ENCODE measurements around the gene NUDT13. TPM values are rescaled to one million over a fixed set of nuclear protein-coding genes. Genes with fewer than 3 reads are reported as not detected.

Gene NUDT13
- total and polyA plus RNA-seq, 2 of the 8 experiments (the other 6 are each of a cell fraction or from before 2014, with no cell fraction given) = 1.5 to 1.9 TPM

DNA sequence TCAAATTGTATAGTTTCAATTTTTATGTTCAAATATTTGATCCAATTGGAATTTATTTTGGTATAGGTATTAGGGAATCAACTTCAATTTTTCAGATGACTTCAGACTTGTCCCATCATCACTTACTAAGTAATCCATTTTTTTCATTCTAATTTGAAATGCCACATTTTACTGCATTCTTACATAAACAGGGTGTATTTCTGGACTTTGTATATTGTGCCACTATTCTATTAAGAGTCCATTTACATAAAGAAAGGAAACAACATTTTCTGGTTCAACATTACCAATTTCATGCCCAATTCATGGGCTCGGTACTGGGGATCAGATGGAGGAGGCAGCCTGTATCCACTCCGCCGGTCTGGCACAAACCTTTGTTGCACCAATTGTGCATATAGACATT, 41.8 kb downstream of the NUDT13 start:
- no peak for FAIRE-seq
- WGBS, 2 experiments (ENCODE audit: extremely low coverage in 1 of 2, insufficient coverage in 1 of 2, insufficient read length in 1 of 2, insufficient replicate concordance in 2 of 2, low coverage in 1 of 2, low lambda C conversion rate in 2 of 2, missing lambda C conversion rate in 1 of 2) = 98% methylated on average over 3 of the region's 3 CpGs; no CpG with 5 or more reads in 1 of the 2 experiments
- CTCF ChIA-PET (ENCODE audit: partially characterized antibody) = interaction anchor here (0.6 to 1.0 kb wide), 3 partner anchors 42 to 90 kb away, joined by 3 to 5 read pairs (median 4); partner anchors contain the start of gene NUDT13
- TF ChIP-seq ZNF274 (IDR thresholded peaks at IDR 0.05; ENCODE audit: borderline replicate concordance, extremely low read depth, low read length) = no peak
- TF ChIP-seq HDAC2 (IDR thresholded peaks at IDR 0.05; ENCODE audit: borderline replicate concordance in 1 of 2, low read depth in 2 of 2, low read length in 2 of 2) = no peak
- no peak for TF ChIP-seq MAFK (IDR thresholded peaks at IDR 0.05; ENCODE audit: low read depth, low read length)
- no peak for TF ChIP-seq POLR2AphosphoS5 (IDR thresholded peaks at IDR 0.05; ENCODE audit: low read depth, low read length)
- no peak for TF ChIP-seq RFX5 (IDR thresholded peaks at IDR 0.05; ENCODE audit: borderline replicate concordance, low read depth, low read length)
- TF ChIP-seq EZH2 (IDR thresholded peaks at IDR 0.05; ENCODE audit: low read depth, low read length, severe bottlenecking) = no peak
- no peak for TF ChIP-seq JUND (IDR thresholded peaks at IDR 0.05; ENCODE audit: low read length)
- TF ChIP-seq POU5F1 (IDR thresholded peaks at IDR 0.05; ENCODE audit: low read depth, low read length) = no peak
- no peak for TF ChIP-seq SP2 (IDR thresholded peaks at IDR 0.05; ENCODE audit: low read length)
- TF ChIP-seq RAD21 (IDR thresholded peaks at IDR 0.05 in 1 of 2, conservative IDR thresholded peaks at IDR 0.05 in 1 of 2; ENCODE audit: low read depth in 2 of 2, low read length in 2 of 2) = no peak
- no peak for TF ChIP-seq TAF1 (IDR thresholded peaks at IDR 0.05; ENCODE audit: low read depth, low read length)
- TF ChIP-seq EGR1 (IDR thresholded peaks at IDR 0.05; ENCODE audit: borderline replicate concordance, low read depth, low read length) = no peak
- no peak for TF ChIP-seq ATF3 (IDR thresholded peaks at IDR 0.05; ENCODE audit: insufficient read depth, low read depth, low read length)
- TF ChIP-seq YY1 (IDR thresholded peaks at IDR 0.05; ENCODE audit: low read depth, low read length) = no peak

More for the DNA sequence above, 41.8 kb downstream of the NUDT13 start:
- Histone ChIP-seq H3K36me3 (ENCODE audit: control insufficient read depth in 2 of 4, insufficient read depth in 4 of 4, low read length in 3 of 4) (peaks cover 3 to 56% (median 28%) of the 10 kb centered on the region in 4 experiments), H3K27ac (ENCODE audit: low read depth, low read length) (no peak overlapping the region), H3K14ac (ENCODE audit: insufficient read length) (no peak overlapping the region), H3K4me1 (replicated peaks in 1 of 4; ENCODE audit: control insufficient read depth in 3 of 4, insufficient read depth in 4 of 4, low read length in 3 of 4) (no peaks in the 10 kb centered on the region), H3K18ac (ENCODE audit: extremely low read depth, low read length) (no peak overlapping the region), H2AK5ac (ENCODE audit: low read depth, low read length) (no peak overlapping the region), H3K4ac (replicated peaks; ENCODE audit: insufficient read length, low read depth, low read length) (no peak overlapping the region), H3K23ac (ENCODE audit: insufficient read length) (no peak overlapping the region), H4K91ac (replicated peaks; ENCODE audit: insufficient read length, low read length) (no peak overlapping the region), H2BK12ac (ENCODE audit: low read depth, low read length) (no peak overlapping the region), H3K56ac (replicated peaks; ENCODE audit: insufficient read length, low read depth, low read length) (no peak overlapping the region), H3K27me3 (replicated peaks in 1 of 4; ENCODE audit: control insufficient read depth in 3 of 4, extremely low read depth in 1 of 4, insufficient read depth in 3 of 4, low read length in 3 of 4) (no peaks in the 10 kb centered on the region), H3K9me3 (ENCODE audit: insufficient read depth in 2 of 2, low read depth in 1 of 2, low read length in 1 of 2) (no peaks in the 10 kb centered on the region), H4K8ac (ENCODE audit: extremely low read depth, insufficient read depth, low read length) (no peak overlapping the region), H2BK15ac (ENCODE audit: low read length) (no peak overlapping the region), H3K23me2 (ENCODE audit: low read depth, low read length) (no peaks in the 10 kb centered on the region), H3K4me3 (ENCODE audit: extremely low read depth in 1 of 4, insufficient read depth in 2 of 4, low read depth in 3 of 4, low read length in 4 of 4) (no peak overlapping the region), H3K4me2 (ENCODE audit: insufficient read depth in 1 of 2, low read depth in 2 of 2, low read length in 2 of 2) (no peak overlapping the region), H3K79me1 (ENCODE audit: low read depth, low read length) (no peaks in the 10 kb centered on the region), H4K5ac (ENCODE audit: insufficient read length, low read depth, low read length) (no peak overlapping the region), H2BK5ac (ENCODE audit: low read depth, low read length) (no peak overlapping the region), H2BK120ac (replicated peaks; ENCODE audit: low read depth, low read length) (no peak overlapping the region), H4K20me1 (replicated peaks in 1 of 2; ENCODE audit: control insufficient read depth in 1 of 2, insufficient read depth in 2 of 2, low read length in 2 of 2) (no peaks in the 10 kb centered on the region), H3K79me2 (ENCODE audit: control insufficient read depth in 1 of 2, insufficient read depth in 2 of 2, low read length in 2 of 2) (no peaks in the 10 kb centered on the region), H3K9ac (replicated peaks in 1 of 4; ENCODE audit: extremely low read depth in 1 of 4, low read depth in 3 of 4, low read length in 3 of 4) (no peak overlapping the region), H2AFZ (ENCODE audit: low read length) (no peak overlapping the region), H2BK20ac (ENCODE audit: low read length) (no peak overlapping the region)
- DNase-seq (ENCODE audit: low read depth in 1 of 2, low spot score in 2 of 2) = no peak
- POLR2A ChIA-PET (ENCODE audit: partially characterized antibody) = interaction anchor here (1.4 kb wide), 1 partner anchor 15 kb away, joined by 3 read pairs; the partner anchor contains the start of gene ECD
